B cell (primary cell): ENCODE data around the gene PCSK9. TPM values are rescaled to one million over a fixed set of nuclear protein-coding genes. Genes with fewer than 3 reads are reported as not detected.

Experiments used
- ATAC-seq: fragments of 200-7000 bp; cut with Tn5 transposase; one replicate; pipeline ENCODE4 v1.10.0; 2021; ENCODE audit warnings: low read depth, mild to moderate bottlenecking, moderate number of reproducible peaks, moderate library complexity
- CTCF ChIA-PET: fragments of 350-600 bp; sonication (Branson Sonifier 250); formaldehyde crosslinking; loops from one replicate; lab custom pipeline; 2021; ENCODE audit warnings: antibody characterized with exemption, inconsistent platforms; lab: Charles Lee
- POLR2A ChIA-PET: fragments of 350-600 bp; sonication (Branson Sonifier 250); formaldehyde crosslinking; loops from one replicate; lab custom pipeline; 2021; ENCODE audit warnings: antibody characterized with exemption; lab: Charles Lee
- DNase-seq: peaks from one replicate; pipeline ENCODE4 v3.0.0; 2013
- H2AFZ ChIP-seq: 2 replicates; pipeline ENCODE4 v1.6.1; 2012; ENCODE audit warnings: mild to moderate bottlenecking, low read depth, low read length; ENCODE audit not compliant: insufficient read depth, poor library complexity, severe bottlenecking
- H3K27ac ChIP-seq, 2 donors: 1 replicate in 1 of 2; 2 replicates in 1 of 2; pipeline ENCODE4 v1.5.1; 2012 to 2013; ENCODE audit warnings: low read length in 2 of 2, mild to moderate bottlenecking in 2 of 2, moderate library complexity in 1 of 2
- H3K27me3 ChIP-seq, 4 experiments: fragments of 200-600 bp in 1 of 4; sonication (generic) in 1 of 4; replicated peaks in 1 of 4; 1 replicate in 2 of 4; 2 replicates in 2 of 4; pipeline versions ENCODE4 v1.6.1 to v1.7.0; 2013 to 2016; ENCODE audit warnings: low read length in 3 of 4, mild to moderate bottlenecking in 2 of 4, mixed read lengths in 1 of 4, moderate library complexity in 1 of 4; ENCODE audit not compliant: insufficient read depth in 4 of 4, control insufficient read depth in 3 of 4; ENCODE audit errors: control extremely low read depth in 1 of 4
- H3K36me3 ChIP-seq, 2 experiments: replicated peaks in 1 of 2; 1 replicate in 1 of 2; 2 replicates in 1 of 2; pipeline versions ENCODE4 v1.6.1 to v1.7.1; 2013; ENCODE audit warnings: low read length in 1 of 2; ENCODE audit not compliant: insufficient read depth in 2 of 2, control insufficient read depth in 1 of 2; ENCODE audit errors: control extremely low read depth in 1 of 2, extremely low read depth in 1 of 2
- H3K4me1 ChIP-seq, 2 donors: fragments of 200-600 bp in 1 of 2; sonication (generic) in 1 of 2; 1 replicate in 1 of 2; 2 replicates in 1 of 2; pipeline versions ENCODE4 v1.5.1 to v1.6.1; 2013 to 2017; ENCODE audit warnings: low read length in 2 of 2; ENCODE audit not compliant: control insufficient read depth in 2 of 2, insufficient read depth in 2 of 2
- H3K4me2 ChIP-seq: replicated peaks from 2 replicates; pipeline ENCODE3; 2012; ENCODE audit warnings: mild to moderate bottlenecking, low read depth, low read length; ENCODE audit not compliant: poor library complexity, severe bottlenecking
- H3K4me3 ChIP-seq, 5 experiments: fragments of 200-600 bp in 1 of 5; sonication (generic) in 1 of 5; 1 replicate in 3 of 5; 2 replicates in 2 of 5; pipeline versions ENCODE4 v1.5.1 to v1.7.0; 2011 to 2016; ENCODE audit warnings: low read length in 4 of 5, mild to moderate bottlenecking in 4 of 5, low read depth in 2 of 5, control low read depth in 1 of 5, moderate library complexity in 1 of 5; ENCODE audit not compliant: insufficient read depth in 1 of 5; ENCODE audit errors: control extremely low read depth in 1 of 5, extremely low read depth in 1 of 5
- H3K79me2 ChIP-seq: fragments of 200-600 bp; sonication (generic); one replicate; pipeline ENCODE4 v1.6.0; 2016; ENCODE audit warnings: low read length; ENCODE audit not compliant: control insufficient read depth, insufficient read depth
- H3K9ac ChIP-seq: fragments of 200-600 bp; sonication (generic); 2 replicates; pipeline ENCODE4 v1.6.1; 2017; ENCODE audit warnings: mild to moderate bottlenecking, low read length, moderate library complexity
- H3K9me3 ChIP-seq, 3 donors: one replicate each; pipeline versions ENCODE4 v1.6.1 to v1.7.1; 2013; ENCODE audit warnings: low read length in 2 of 3; ENCODE audit not compliant: control insufficient read depth in 2 of 3, insufficient read depth in 1 of 3; ENCODE audit errors: control extremely low read depth in 1 of 3
- H4K20me1 ChIP-seq: 2 replicates; pipeline ENCODE4 v1.6.0; 2012; ENCODE audit warnings: mild to moderate bottlenecking, low read length; ENCODE audit not compliant: insufficient read depth, control insufficient read depth, poor library complexity, severe bottlenecking
- H3K27ac Mint-ChIP-seq: one replicate; pipeline ENCODE4 v1.8.0; 2021; ENCODE audit warnings: mixed read lengths
- H3K27me3 Mint-ChIP-seq: one replicate; pipeline ENCODE4 v1.8.0; 2021; ENCODE audit warnings: mixed read lengths
- H3K4me1 Mint-ChIP-seq: one replicate; pipeline ENCODE4 v1.8.0; 2021; ENCODE audit warnings: mixed read lengths
- H3K4me3 Mint-ChIP-seq: one replicate; pipeline ENCODE4 v1.8.0; 2021; ENCODE audit warnings: mixed read lengths
- H3K9me3 Mint-ChIP-seq: one replicate; pipeline ENCODE4 v1.8.0; 2022; ENCODE audit warnings: mixed read lengths; ENCODE audit not compliant: insufficient read depth
- EZH2 ChIP-seq: IDR thresholded peaks from 2 replicates; pipeline ENCODE4 v1.6.1; 2012; ENCODE audit warnings: borderline replicate concordance, low read depth, mild to moderate bottlenecking, moderate library complexity, low read length; ENCODE audit not compliant: insufficient read depth, poor library complexity, severe bottlenecking
- WGBS: methylation state at CpG from one replicate; pipeline ENCODE4 v1.1.5; 2013; ENCODE audit warnings: missing lambda C conversion rate; ENCODE audit not compliant: insufficient coverage; 5-methylcytosine and 5-hydroxymethylcytosine counted together
- intact Hi-C: fragments of 100-400 bp; cut with micrococcal nuclease; formaldehyde crosslinking; loops from one replicate; pipeline ENCODE4 v1.10.0; 2022
- polyA plus RNA-seq: library from polyadenylated mRNA; depleted of rRNA; stranded (reverse); fragments of >200 nt; gene quantifications from 2 replicates; pipeline ENCODE4 v1.2.3, GENCODE V29; 2012
- total RNA-seq, 2 donors: library from RNA; stranded (reverse); fragments of 120-200 nt in 1 of 2; gene quantifications; 1 replicate in 1 of 2; 2 replicates in 1 of 2; pipeline versions ENCODE4 v1.2.3 to v1.2.4, GENCODE V29; 2013 to 2022
- TF ChIP-seq, protein P1 (sequence below): fragments of 200-600 bp; IDR thresholded peaks from one replicate; pipeline ENCODE4 v1.8.0; 2022; ENCODE audit warnings: antibody characterized with exemption, mild to moderate bottlenecking

PCSK9 gene
- total and polyA plus RNA-seq, 2 donors (not counting 1 experiment from before 2014, with no cell fraction given) = not detected

DNA sequence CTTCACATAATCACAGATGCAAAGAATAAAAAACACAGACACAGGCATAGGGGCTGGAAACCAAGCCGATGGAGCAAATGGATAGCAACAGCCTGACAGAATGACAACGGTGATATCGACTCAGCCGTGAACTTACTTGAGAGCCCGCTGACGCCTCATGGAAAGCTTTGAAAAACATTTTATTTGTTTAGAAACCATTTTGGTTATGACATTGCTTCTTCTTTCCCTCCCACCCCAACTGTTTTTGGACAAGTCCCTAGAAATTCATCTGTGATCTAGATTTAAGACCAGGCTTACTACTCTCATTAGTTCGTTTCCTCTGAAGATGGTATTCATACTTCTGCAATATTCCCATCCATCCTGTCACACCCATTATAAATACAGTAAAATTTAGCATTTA, 44.9 kb downstream of the PCSK9 start:
- no peaks in the 10 kb centered on the region for H3K27me3 ChIP-seq
- Mint-ChIP-seq H3K4me1 (peaks cover 5% of the 10 kb centered on the region), H3K4me3 (no peak overlapping the region), H3K9me3 (no peaks in the 10 kb centered on the region), H3K27me3 (no peaks in the 10 kb centered on the region), H3K27ac (no peak overlapping the region)
- no peak overlapping the region for H3K4me2 ChIP-seq
- peaks cover 5 to 98% of the 10 kb centered on the region in 2 experiments for H3K36me3 ChIP-seq
- no peak overlapping the region for H3K4me3 ChIP-seq
- intact Hi-C loops = no loop called here
- peaks cover 0 to 4% of the 10 kb centered on the region in 2 donors for H3K4me1 ChIP-seq
- WGBS = 100% methylated on average over 4 of the region's 7 CpGs
- no peaks in the 10 kb centered on the region for H3K79me2 ChIP-seq
- DNase-seq (no peak), ATAC-seq (no peak)
- no peak for TF ChIP-seq EZH2
- CTCF ChIA-PET = interaction anchor here (1.3 to 1.6 kb wide), 2 partner anchors 13 to 56 kb away, joined by 3 to 5 read pairs; no protein-coding TSS in a partner anchor
- POLR2A ChIA-PET = no interaction called here
- H3K9ac ChIP-seq = no peak overlapping the region
- no peak overlapping the region for H3K27ac ChIP-seq
- no peak overlapping the region for H2AFZ ChIP-seq
- H3K9me3 ChIP-seq = no peaks in the 10 kb centered on the region
- no peaks in the 10 kb centered on the region for H4K20me1 ChIP-seq

DNA sequence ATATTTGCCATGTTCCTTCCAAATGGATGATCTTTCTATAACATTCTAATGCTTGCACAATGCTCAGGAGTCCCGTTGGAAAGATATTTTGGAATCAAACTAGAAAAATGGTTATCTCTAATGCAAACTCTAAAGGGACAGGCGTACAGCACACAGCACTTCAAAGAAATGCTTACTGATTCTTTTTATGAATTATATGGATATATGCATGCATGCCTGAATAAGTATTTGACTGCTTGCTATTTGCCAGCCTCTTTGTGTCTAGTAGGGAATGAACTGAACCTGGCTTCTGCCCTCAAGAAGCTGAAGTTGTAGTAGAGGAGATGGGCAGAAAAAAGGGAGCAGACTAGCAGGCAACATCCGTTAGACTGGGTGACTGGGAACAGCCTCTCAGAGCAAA, 48.1 kb downstream of the PCSK9 start:
- TF ChIP-seq, protein P1, sequence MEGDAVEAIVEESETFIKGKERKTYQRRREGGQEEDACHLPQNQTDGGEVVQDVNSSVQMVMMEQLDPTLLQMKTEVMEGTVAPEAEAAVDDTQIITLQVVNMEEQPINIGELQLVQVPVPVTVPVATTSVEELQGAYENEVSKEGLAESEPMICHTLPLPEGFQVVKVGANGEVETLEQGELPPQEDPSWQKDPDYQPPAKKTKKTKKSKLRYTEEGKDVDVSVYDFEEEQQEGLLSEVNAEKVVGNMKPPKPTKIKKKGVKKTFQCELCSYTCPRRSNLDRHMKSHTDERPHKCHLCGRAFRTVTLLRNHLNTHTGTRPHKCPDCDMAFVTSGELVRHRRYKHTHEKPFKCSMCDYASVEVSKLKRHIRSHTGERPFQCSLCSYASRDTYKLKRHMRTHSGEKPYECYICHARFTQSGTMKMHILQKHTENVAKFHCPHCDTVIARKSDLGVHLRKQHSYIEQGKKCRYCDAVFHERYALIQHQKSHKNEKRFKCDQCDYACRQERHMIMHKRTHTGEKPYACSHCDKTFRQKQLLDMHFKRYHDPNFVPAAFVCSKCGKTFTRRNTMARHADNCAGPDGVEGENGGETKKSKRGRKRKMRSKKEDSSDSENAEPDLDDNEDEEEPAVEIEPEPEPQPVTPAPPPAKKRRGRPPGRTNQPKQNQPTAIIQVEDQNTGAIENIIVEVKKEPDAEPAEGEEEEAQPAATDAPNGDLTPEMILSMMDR = no peak
- Histone ChIP-seq H3K9ac (no peak overlapping the region), H3K36me3 (peaks cover 10 to 98% of the 10 kb centered on the region in 2 experiments), H3K4me3 (no peak overlapping the region), H3K9me3 (no peaks in the 10 kb centered on the region), H3K79me2 (no peaks in the 10 kb centered on the region), H3K27me3 (no peaks in the 10 kb centered on the region), H2AFZ (no peak overlapping the region), H3K27ac (no peak overlapping the region), H3K4me2 (no peak overlapping the region), H4K20me1 (no peaks in the 10 kb centered on the region), H3K4me1 (peaks cover 0 to 4% of the 10 kb centered on the region in 2 donors)
- Mint-ChIP-seq H3K4me1 (peaks cover 5% of the 10 kb centered on the region), H3K27me3 (no peaks in the 10 kb centered on the region), H3K27ac (no peak overlapping the region), H3K4me3 (no peak overlapping the region), H3K9me3 (no peaks in the 10 kb centered on the region)
- CTCF ChIA-PET = no interaction called here
- POLR2A ChIA-PET = no interaction called here
- no peak for ATAC-seq
- intact Hi-C loops = no loop called here
- WGBS = 100% methylated on average over 1 of the region's 3 CpGs
- no peak for DNase-seq
